HepG2 (cell line): ENCODE results near the gene OSBPL5. TPM values are rescaled to one million over a fixed set of nuclear protein-coding genes. Genes with fewer than 3 reads are reported as not detected.
A peak's percentile ranks its signal among the peaks of the same experiment; 100 is the strongest.

ENCODE experiments used
- ATAC-seq: fragments of 200-7000 bp; cut with Tn5 transposase; 3 replicates; pipeline ENCODE4 v1.9.1; 2020; ENCODE audit warnings: mild to moderate bottlenecking, moderate library complexity
- BruUV-seq: library from RNA; stranded (reverse); fragments of 400-500 nt; replicated peaks from 2 replicates; lab custom pipeline; 2021; lab: Mats Ljungman, UMichigan
- CTCF ChIA-PET: fragments of 300-600 bp; formaldehyde crosslinking; extraction: SDS; loops from one replicate; lab custom pipeline; 2021; ENCODE audit warnings: low total read pairs, inconsistent platforms, low intra/inter-chr PET ratio; lab: Yijun Ruan, JAX
- POLR2A ChIA-PET: fragments of 350-600 bp; sonication (Branson Sonifier 250); formaldehyde crosslinking; loops from one replicate; lab custom pipeline; 2020; ENCODE audit warnings: antibody characterized with exemption, inconsistent platforms; lab: Yijun Ruan, JAX
- DNase-seq: peaks from one replicate; pipeline ENCODE4 v3.0.0-alpha.2; 2015; ENCODE audit warnings: low spot score
- FAIRE-seq: peaks from 3 replicates; lab custom pipeline; 2011; peaks lifted over from hg19 to GRCh38; lab: Jason Lieb, UNC
- H2AFZ ChIP-seq: one replicate; pipeline ENCODE4 v1.6.1; 2011; ENCODE audit warnings: low read length, inconsistent platforms
- H3K27ac ChIP-seq: fragments of 300-600 bp; 3 replicates; pipeline ENCODE4 v1.8.0; 2011; ENCODE audit warnings: mixed run types, mild to moderate bottlenecking, mixed read lengths, low read length, inconsistent platforms; ENCODE audit not compliant: insufficient read depth; ENCODE audit errors: extremely low read length
- H3K27me3 ChIP-seq, 2 experiments: fragments of 200-600 bp in 1 of 2; 2 replicates in 1 of 2; 3 replicates in 1 of 2; pipeline versions ENCODE4 v1.6.0 to v1.8.0; 2011; ENCODE audit warnings: low read length in 2 of 2, mild to moderate bottlenecking in 2 of 2, moderate library complexity in 2 of 2, inconsistent platforms in 1 of 2; ENCODE audit not compliant: insufficient read depth in 2 of 2, control insufficient read depth in 1 of 2
- H3K36me3 ChIP-seq, 2 experiments: fragments of 200-600 bp in 1 of 2; replicated peaks in 1 of 2; 2 replicates in 1 of 2; 3 replicates in 1 of 2; pipeline versions ENCODE4 v1.5.1 to v1.8.0; 2011; ENCODE audit warnings: low read length in 2 of 2, inconsistent platforms in 1 of 2; ENCODE audit not compliant: insufficient read depth in 2 of 2, control insufficient read depth in 1 of 2
- H3K4me1 ChIP-seq: 2 replicates; pipeline ENCODE4 v1.5.1; 2012; ENCODE audit warnings: low read length, inconsistent platforms; ENCODE audit not compliant: insufficient read depth
- H3K4me2 ChIP-seq: 2 replicates; pipeline ENCODE4 v1.6.0; 2011; ENCODE audit warnings: low read depth, low read length, inconsistent platforms
- H3K4me3 ChIP-seq, 3 experiments: fragments of 200-600 bp in 1 of 3; sonication (generic), shearing (Covaris generic) in 1 of 3; replicated peaks in 1 of 3; 2 replicates each; pipeline ENCODE4 v1.5.1; 2011 to 2016; ENCODE audit warnings: low read length in 3 of 3, inconsistent platforms in 2 of 3, low read depth in 2 of 3, mild to moderate bottlenecking in 2 of 3, control low read depth in 1 of 3, mixed read lengths in 1 of 3; ENCODE audit not compliant: insufficient read depth in 1 of 3
- H3K79me2 ChIP-seq: one replicate; pipeline ENCODE4 v1.6.1; 2011; ENCODE audit warnings: low read length, inconsistent platforms; ENCODE audit not compliant: insufficient read depth
- H3K9ac ChIP-seq: 2 replicates; pipeline ENCODE4 v1.6.0; 2011; ENCODE audit warnings: mild to moderate bottlenecking, low read depth, low read length, inconsistent platforms; ENCODE audit not compliant: insufficient read depth
- H3K9me3 ChIP-seq: 2 replicates; pipeline ENCODE4 v1.5.1; 2012; ENCODE audit warnings: mild to moderate bottlenecking, low read length
- H4K20me1 ChIP-seq: 2 replicates; pipeline ENCODE4 v1.6.0; 2011; ENCODE audit warnings: inconsistent platforms, mild to moderate bottlenecking, low read length, moderate library complexity; ENCODE audit not compliant: insufficient read depth
- DR1 ChIP-seq: sonication (generic); formaldehyde crosslinking; IDR thresholded peaks from 2 replicates; pipeline ENCODE4 v1.8.0; 2021; ENCODE audit warnings: mild to moderate bottlenecking, missing genetic modification reagents, inconsistent platforms
- EHMT2 ChIP-seq: fragments of 200-600 bp; sonication (generic); IDR thresholded peaks from 2 replicates; pipeline ENCODE4 v1.7.0; 2017; ENCODE audit warnings: antibody characterized with exemption, low read depth, low read length, borderline replicate concordance
- HOXA9 ChIP-seq: sonication (generic); formaldehyde crosslinking; IDR thresholded peaks from 2 replicates; pipeline ENCODE4 v1.8.1; 2022; ENCODE audit warnings: missing genetic modification reagents, mild to moderate bottlenecking, moderate library complexity, borderline replicate concordance
- NPAS2 ChIP-seq: sonication (generic); formaldehyde crosslinking; IDR thresholded peaks from 2 replicates; pipeline ENCODE4 v1.8.0; 2022; ENCODE audit warnings: mild to moderate bottlenecking, missing genetic modification reagents, borderline replicate concordance
- PCBP2 ChIP-seq: fragments of 200-400 bp; formaldehyde crosslinking; optimal IDR thresholded peaks from 2 replicates; pipeline ENCODE3; 2018; ENCODE audit warnings: low read length, low read depth; ENCODE audit not compliant: poor library complexity, severe bottlenecking
- SAFB2 ChIP-seq: sonication (generic); formaldehyde crosslinking; IDR thresholded peaks from 2 replicates; pipeline ENCODE4 v1.5.1; 2020; ENCODE audit warnings: missing genetic modification reagents, low read depth, mild to moderate bottlenecking, borderline replicate concordance
- ZIK1 ChIP-seq: sonication (generic); formaldehyde crosslinking; IDR thresholded peaks from 2 replicates; pipeline ENCODE4 v1.5.0; 2020; ENCODE audit warnings: mild to moderate bottlenecking, low read depth, missing genetic modification reagents, borderline replicate concordance
- ZNF431 ChIP-seq: sonication (generic); formaldehyde crosslinking; IDR thresholded peaks from 2 replicates; pipeline ENCODE4 v1.9.0; 2022; ENCODE audit warnings: missing genetic modification reagents, low read depth, mild to moderate bottlenecking, borderline replicate concordance
- ZNF768 ChIP-seq: sonication (generic); formaldehyde crosslinking; IDR thresholded peaks from 2 replicates; pipeline ENCODE4 v1.4.0; 2020; ENCODE audit warnings: missing genetic modification reagents
- WGBS: methylation state at CpG from one replicate; pipeline ENCODE4 v1.1.6; 2017; ENCODE audit warnings: low lambda C conversion rate; 5-methylcytosine and 5-hydroxymethylcytosine counted together
- in situ Hi-C: cut with HindIII; loops from 2 replicates; pipeline ENCODE4 v1.10.0; 2017; ENCODE audit warnings: low pct_unique_long_range_greater_than_20kb; ENCODE audit not compliant: extremely low pct_ligation_motif_present
- intact Hi-C: fragments of 100-400 bp; cut with micrococcal nuclease; formaldehyde crosslinking; loops from one replicate; pipeline ENCODE4 v1.10.0; 2022; ENCODE audit not compliant: unreplicated experiment
- polyA plus RNA-seq, 8 experiments: library from polyadenylated mRNA; depleted of rRNA in 3 of 8; stranded (reverse) in 7 of 8; unstranded in 1 of 8; fragments of >200 nt; fragmentation: Illumina TruSeq in 4 of 8; extraction: Trizol in 4 of 8; gene quantifications; 2 replicates each; pipeline versions ENCODE4 v1.2.1 to v1.2.3, GENCODE V29; 2011 to 2016; ENCODE audit warnings: low read depth in 4 of 8, missing spikeins in 1 of 8, mixed read lengths in 1 of 8; ENCODE audit not compliant: insufficient read depth in 1 of 8
- total RNA-seq, 5 experiments: library from RNA; depleted of rRNA; stranded (reverse); fragments of >200 nt; fragmentation: Illumina TruSeq; extraction: Trizol; gene quantifications; 2 replicates each; pipeline ENCODE4 v1.2.3, GENCODE V29; 2016; ENCODE audit warnings: low read depth in 1 of 5

Gene OSBPL5
- total and polyA plus RNA-seq, 2 of the 13 experiments (the other 11 are each of a cell fraction or from before 2014, with no cell fraction given), result not detected

DNA sequence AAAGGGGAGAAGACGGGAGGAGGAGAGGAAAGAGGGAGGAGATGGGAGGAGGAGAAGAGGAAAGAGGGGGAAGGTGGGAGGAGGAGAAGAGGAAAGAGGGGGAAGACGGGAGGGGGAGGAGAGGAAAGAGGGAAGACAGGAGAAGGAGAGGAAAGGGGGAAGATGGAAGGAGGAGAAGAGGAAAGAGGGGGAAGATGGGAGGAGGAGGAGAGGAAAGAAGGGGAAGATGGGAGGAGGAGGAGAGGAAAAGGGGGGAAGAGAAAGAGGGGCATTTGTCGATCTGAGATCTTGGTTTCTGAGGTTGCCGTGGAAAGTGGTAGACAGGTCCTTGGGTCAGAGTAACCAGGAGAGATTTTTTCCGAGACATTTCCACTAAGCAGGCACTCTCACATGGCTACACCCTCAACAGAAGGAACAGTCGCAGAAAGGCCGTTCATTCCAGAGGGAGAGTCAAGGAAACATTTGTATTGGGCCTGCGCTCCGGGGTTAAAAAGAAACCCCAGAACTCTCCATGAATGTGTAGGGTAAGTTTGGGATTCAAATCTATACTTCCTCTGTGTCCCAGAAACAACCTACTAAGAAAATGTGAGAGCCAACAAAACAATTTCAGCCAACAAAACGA is 68.1 kb downstream of the OSBPL5 start:
- CTCF ChIA-PET, result no interaction called here
- intact Hi-C loops, result no loop called here
- Histone ChIP-seq H4K20me1 (no peaks in the 10 kb centered on the region), H3K4me1 (no peaks in the 10 kb centered on the region), H3K27me3 (peaks cover 14 to 70% of the 10 kb centered on the region in 2 experiments), H3K36me3 (no peaks in the 10 kb centered on the region), H3K4me3 (no peak overlapping the region), H3K79me2 (no peaks in the 10 kb centered on the region), H3K9ac (no peak overlapping the region), H3K4me2 (no peak overlapping the region), H3K27ac (no peak overlapping the region), H3K9me3 (no peaks in the 10 kb centered on the region), H2AFZ (no peak overlapping the region)
- POLR2A ChIA-PET, result no interaction called here
- FAIRE-seq (no peak), ATAC-seq (no peak), DNase-seq (no peak)
- in situ Hi-C loops, result no loop called here
- WGBS, result 43% methylated on average over 10 of the region's 10 CpGs
- no TSS peak for BruUV-seq
- no peak for TF ChIP-seq ZIK1 (CRISPR knock-in tag)
- no peak for TF ChIP-seq NPAS2
- TF ChIP-seq EHMT2, result no peak
- no peak for TF ChIP-seq ZNF768 (CRISPR knock-in tag)
- TF ChIP-seq HOXA9 (CRISPR knock-in tag), result no peak
- peak; percentile 95 for TF ChIP-seq PCBP2
- TF ChIP-seq SAFB2, result no peak
- TF ChIP-seq ZNF431 (CRISPR knock-in tag), result no peak
- no peak for TF ChIP-seq DR1 (CRISPR knock-in tag)
